Thoracic aorta (tissue), 2 donors: ENCODE results near the gene ANOS1. TPM values are rescaled to one million over a fixed set of nuclear protein-coding genes. Genes with fewer than 3 reads are reported as not detected.
A peak's percentile ranks its signal among the peaks of the same experiment; 100 is the strongest.

Experiments used
- ATAC-seq: fragments of 150-250 bp; one replicate; pipeline ENCODE4 v1.8.0; 2017; ENCODE audit warnings: low read depth; ENCODE audit not compliant: insufficient number of reproducible peaks, low FRiP score
- DNase-seq: peaks from one replicate; pipeline ENCODE4 v3.0.0-alpha.2; 2020; ENCODE audit warnings: low spot score
- H3K27ac ChIP-seq, 2 donors: fragments of 200-600 bp; sonication (generic); 1 replicate in 1 of 2; 2 replicates in 1 of 2; pipeline ENCODE4 v1.5.1; 2016; ENCODE audit warnings: mild to moderate bottlenecking in 2 of 2, moderate library complexity in 2 of 2
- H3K27me3 ChIP-seq: fragments of 200-600 bp; sonication (generic); replicated peaks from 2 replicates; pipeline ENCODE4 v1.6.0; 2016; ENCODE audit warnings: mild to moderate bottlenecking; ENCODE audit not compliant: insufficient read depth
- H3K36me3 ChIP-seq: fragments of 200-600 bp; sonication (generic); one replicate; pipeline ENCODE4 v1.5.1; 2016
- H3K4me1 ChIP-seq, 2 donors: fragments of 200-600 bp; sonication (generic); 1 replicate in 1 of 2; 2 replicates in 1 of 2; pipeline versions ENCODE4 v1.5.1 to v1.6.0; 2016; ENCODE audit warnings: low read depth in 2 of 2, mild to moderate bottlenecking in 1 of 2; ENCODE audit not compliant: control insufficient read depth in 1 of 2
- H3K4me3 ChIP-seq: fragments of 200-600 bp; sonication (generic); 2 replicates; pipeline ENCODE4 v1.5.1; 2016; ENCODE audit warnings: mild to moderate bottlenecking
- H3K9me3 ChIP-seq: fragments of 200-600 bp; sonication (generic); 2 replicates; pipeline ENCODE4 v1.5.1; 2016
- CTCF ChIP-seq: fragments of 200-600 bp; sonication (generic); IDR thresholded peaks from one replicate; pipeline ENCODE4 v1.5.1; 2019; ENCODE audit warnings: antibody characterized with exemption
- total RNA-seq, 2 donors: library from RNA; depleted of rRNA; stranded (reverse); fragments of >200 nt; gene quantifications; one replicate each; pipeline versions ENCODE4 v1.1.0 to v1.2.3, GENCODE V29; 2016

Gene ANOS1
- total RNA-seq, 2 donors from 2014 or later, result 8.9 to 10.4 TPM

GRCh38 chrX:8741981-8742380 lies 10.0 kb upstream of the ANOS1 start:
- Histone ChIP-seq H3K9me3 (no peaks in the 10 kb centered on the region), H3K4me3 (no peak overlapping the region), H3K27ac (no peak overlapping the region), H3K27me3 (no peaks in the 10 kb centered on the region), H3K36me3 (no peaks in the 10 kb centered on the region), H3K4me1 (no peaks in the 10 kb centered on the region)
- no peak for ATAC-seq
- DNase-seq, result no peak
- TF ChIP-seq CTCF, result no peak

DNA sequence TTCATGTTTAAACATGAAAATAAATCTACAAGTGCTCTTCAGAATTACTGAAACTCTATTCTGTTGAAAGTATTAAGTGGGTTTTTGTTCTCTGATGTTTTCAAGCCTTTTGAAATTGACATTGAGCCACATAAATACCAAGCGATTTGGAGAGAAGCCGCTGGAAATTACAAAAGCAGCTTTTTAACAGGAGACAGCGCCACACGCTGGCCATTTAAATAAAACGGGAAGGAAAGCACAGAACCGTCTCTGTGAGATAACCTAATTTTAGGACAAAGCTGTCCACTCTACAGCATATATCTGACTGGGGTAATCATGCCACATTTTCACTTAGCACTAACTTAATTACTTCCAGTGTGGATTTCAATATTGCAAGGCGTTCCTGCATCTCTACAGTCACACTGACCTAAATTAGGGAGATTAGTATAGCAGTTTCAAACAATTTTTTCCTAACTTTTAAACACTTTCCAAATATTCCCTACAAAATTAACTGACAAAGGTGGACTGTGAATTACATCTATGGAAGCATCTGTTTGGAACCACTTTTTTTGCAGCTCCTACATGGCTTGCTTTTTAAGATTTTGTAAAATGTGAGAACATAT lies 6.8 kb upstream of the ANOS1 start:
- peak; percentile 53 for TF ChIP-seq CTCF
- Histone ChIP-seq H3K4me1 (no peaks in the 10 kb centered on the region), H3K27ac (no peak overlapping the region), H3K4me3 (no peak overlapping the region), H3K36me3 (no peaks in the 10 kb centered on the region), H3K9me3 (no peaks in the 10 kb centered on the region), H3K27me3 (no peaks in the 10 kb centered on the region)
- DNase-seq (no peak), ATAC-seq (no peak)

DNA sequence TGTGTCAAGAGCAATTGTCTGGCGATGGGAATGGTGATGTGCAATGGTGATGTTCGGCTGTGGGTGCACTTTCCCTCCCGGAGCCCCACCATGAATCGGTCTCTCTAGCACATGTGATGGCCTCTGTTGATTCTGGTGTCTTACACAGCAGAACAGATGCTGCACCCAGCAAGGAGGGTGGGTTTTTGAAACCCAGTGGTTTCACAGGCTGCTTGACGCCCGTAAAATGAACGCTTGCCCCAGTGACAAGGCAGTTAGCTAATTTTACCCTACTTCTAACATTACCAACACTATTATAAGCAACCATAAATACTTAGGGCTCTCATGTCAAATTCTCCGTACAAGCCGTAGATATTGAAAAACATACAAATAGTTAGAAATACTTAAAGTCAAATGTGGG lies 5.9 kb upstream of the ANOS1 start:
- no peak for ATAC-seq
- Histone ChIP-seq H3K27ac (no peak overlapping the region), H3K9me3 (no peaks in the 10 kb centered on the region), H3K4me3 (no peak overlapping the region), H3K4me1 (no peaks in the 10 kb centered on the region), H3K36me3 (no peaks in the 10 kb centered on the region), H3K27me3 (no peaks in the 10 kb centered on the region)
- no peak for DNase-seq
- no peak for TF ChIP-seq CTCF

DNA sequence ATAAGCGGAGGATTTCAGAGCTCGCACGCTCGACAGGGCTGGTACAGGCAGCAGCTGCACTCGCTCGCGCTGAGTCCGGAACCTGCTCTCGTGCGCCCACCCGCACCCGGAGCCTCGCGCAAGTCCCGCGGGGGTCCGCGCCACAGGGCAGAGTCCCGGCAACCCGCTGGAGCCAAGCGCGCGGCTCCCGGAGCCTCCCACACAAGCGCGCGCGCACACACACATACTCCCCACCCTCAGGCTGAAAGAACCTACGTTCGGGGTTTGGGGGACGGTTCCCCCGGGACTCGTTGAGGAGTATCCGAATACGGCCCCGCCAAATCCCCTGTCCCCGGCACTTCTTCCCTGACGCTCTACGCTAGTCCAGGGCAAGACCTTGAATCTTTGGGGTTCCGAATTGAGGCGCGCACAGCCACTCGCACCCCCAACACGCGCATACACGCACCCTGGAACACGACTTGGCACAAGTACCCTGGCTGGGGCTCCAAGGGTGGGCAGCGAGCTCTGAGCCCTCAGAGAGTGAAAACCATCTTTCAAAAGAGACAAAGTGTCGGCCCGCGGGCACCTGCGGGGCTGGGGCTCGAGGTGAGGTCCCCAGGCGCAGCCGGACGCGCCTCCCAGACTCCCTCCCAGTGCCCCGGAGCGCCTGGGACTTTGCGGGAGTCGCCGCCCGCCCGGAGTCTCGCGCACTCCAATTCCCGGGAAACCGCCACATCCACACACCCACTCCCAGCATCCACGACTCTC lies 952 bp downstream of the ANOS1 start:
- Histone ChIP-seq H3K4me3 (peak overlapping the region; percentile 73), H3K27me3 (no peaks in the 10 kb centered on the region), H3K36me3 (no peaks in the 10 kb centered on the region), H3K27ac (no peak overlapping the region), H3K4me1 (no peaks in the 10 kb centered on the region), H3K9me3 (no peaks in the 10 kb centered on the region)
- ATAC-seq, result no peak
- no peak for TF ChIP-seq CTCF
- DNase-seq, result no peak

- Histone ChIP-seq H3K27ac (no peak overlapping the region), H3K4me1 (no peaks in the 10 kb centered on the region)
Observed at GRCh38 chrX:8729811-8730210, 2.1 kb downstream of the ANOS1 start.

More at GRCh38 chrX:8729811-8730210, 2.1 kb downstream of the ANOS1 start:
- Histone ChIP-seq H3K9me3 (no peaks in the 10 kb centered on the region), H3K4me3 (peak overlapping the region; percentile 73), H3K36me3 (no peaks in the 10 kb centered on the region), H3K27me3 (no peaks in the 10 kb centered on the region)
- no peak for TF ChIP-seq CTCF
- ATAC-seq, result no peak
- no peak for DNase-seq
